Endothelial cell of umbilical vein (primary cell): ENCODE results near the gene FSIP1. TPM values are rescaled to one million over a fixed set of nuclear protein-coding genes. Genes with fewer than 3 reads are reported as not detected.

Experiments used
- BruUV-seq: library from RNA; stranded (reverse); fragments of 400-500 nt; replicated peaks from 2 replicates; lab custom pipeline; 2021; lab: Mats Ljungman, UMichigan
- CTCF ChIA-PET: fragments of 300-600, 350-600 bp; sonication (Branson Sonifier 250); formaldehyde crosslinking; loops from one replicate; lab custom pipeline; 2021; ENCODE audit warnings: antibody characterized with exemption, inconsistent platforms; lab: Charles Lee
- POLR2A ChIA-PET: fragments of 300-600, 350-600 bp; sonication (Branson Sonifier 250); formaldehyde crosslinking; loops from one replicate; lab custom pipeline; 2021; ENCODE audit warnings: antibody characterized with exemption, inconsistent platforms; lab: Charles Lee
- DNase-seq: peaks from one replicate; pipeline ENCODE4 v3.0.0-alpha.2; 2011; ENCODE audit warnings: low read depth, low spot score
- FAIRE-seq: peaks from 2 replicates; lab custom pipeline; 2011; peaks lifted over from hg19 to GRCh38; lab: Jason Lieb, UNC
- H2AFZ ChIP-seq: 2 replicates; pipeline ENCODE4 v1.6.0; 2012; ENCODE audit warnings: low read depth, low read length, control low read depth, inconsistent platforms
- H3K27ac ChIP-seq: 2 replicates; pipeline ENCODE4 v1.5.1; 2011; ENCODE audit warnings: low read depth, mild to moderate bottlenecking, control low read depth, low read length, moderate library complexity; ENCODE audit not compliant: insufficient read depth
- H3K27me3 ChIP-seq, 2 experiments: 2 replicates each; pipeline versions ENCODE4 v1.6.0 to v1.6.1; 2011; ENCODE audit warnings: low read length in 2 of 2, mixed read lengths in 1 of 2; ENCODE audit not compliant: control insufficient read depth in 2 of 2, insufficient read depth in 2 of 2
- H3K36me3 ChIP-seq, 2 experiments: 2 replicates in 1 of 2; 3 replicates in 1 of 2; pipeline ENCODE4 v1.5.1; 2011; ENCODE audit warnings: low read length in 2 of 2, mild to moderate bottlenecking in 1 of 2, moderate library complexity in 1 of 2; ENCODE audit not compliant: control insufficient read depth in 2 of 2, insufficient read depth in 2 of 2; ENCODE audit errors: extremely low read depth in 1 of 2
- H3K4me1 ChIP-seq: 3 replicates; pipeline ENCODE4 v1.5.1; 2011; ENCODE audit warnings: mild to moderate bottlenecking, low read length; ENCODE audit not compliant: control insufficient read depth, insufficient read depth; ENCODE audit errors: extremely low read depth
- H3K4me2 ChIP-seq: 2 replicates; pipeline ENCODE4 v1.6.1; 2011; ENCODE audit warnings: low read length, control low read depth, mixed read lengths; ENCODE audit not compliant: insufficient read depth
- H3K4me3 ChIP-seq, 3 experiments: fragments of 200-600 bp in 1 of 3; sonication (generic), shearing (Covaris generic) in 1 of 3; replicated peaks in 1 of 3; 2 replicates each; pipeline ENCODE4 v1.5.1; 2011 to 2016; ENCODE audit warnings: control low read depth in 3 of 3, low read length in 3 of 3, mild to moderate bottlenecking in 2 of 3, inconsistent platforms in 1 of 3, low read depth in 1 of 3, moderate library complexity in 1 of 3; ENCODE audit not compliant: insufficient read depth in 1 of 3
- H3K79me2 ChIP-seq: 2 replicates; pipeline ENCODE4 v1.6.0; 2012; ENCODE audit warnings: low read length, inconsistent platforms; ENCODE audit not compliant: control insufficient read depth, insufficient read depth
- H3K9ac ChIP-seq: replicated peaks from 2 replicates; pipeline ENCODE3; 2011; ENCODE audit warnings: low read length, control low read depth; ENCODE audit not compliant: insufficient read depth; ENCODE audit errors: extremely low read depth
- H3K9me1 ChIP-seq: replicated peaks from 3 replicates; pipeline ENCODE4 v1.6.0; 2011; ENCODE audit warnings: mild to moderate bottlenecking, low read length; ENCODE audit not compliant: control insufficient read depth, insufficient read depth; ENCODE audit errors: extremely low read depth
- H3K9me3 ChIP-seq: replicated peaks from 2 replicates; pipeline ENCODE4 v1.5.1; 2012; ENCODE audit warnings: low read length, inconsistent platforms; ENCODE audit not compliant: control insufficient read depth, insufficient read depth
- H4K20me1 ChIP-seq: replicated peaks from 2 replicates; pipeline ENCODE3; 2011; ENCODE audit warnings: mild to moderate bottlenecking, low read length; ENCODE audit not compliant: control insufficient read depth, insufficient read depth; ENCODE audit errors: extremely low read depth
- CTCF ChIP-seq, 2 donors: IDR thresholded peaks; 1 replicate in 1 of 2; 2 replicates in 1 of 2; pipeline ENCODE4 v1.5.1; 2011; ENCODE audit warnings: low read length in 2 of 2, mild to moderate bottlenecking in 2 of 2, moderate library complexity in 2 of 2, control low read depth in 1 of 2, inconsistent platforms in 1 of 2, low read depth in 1 of 2; ENCODE audit not compliant: insufficient read depth in 1 of 2; ENCODE audit errors: extremely low read depth in 1 of 2
- EZH2 ChIP-seq: IDR thresholded peaks from 2 replicates; pipeline ENCODE4 v1.6.1; 2012; ENCODE audit warnings: borderline replicate concordance, low read depth, mild to moderate bottlenecking, moderate library complexity, low read length, inconsistent platforms; ENCODE audit not compliant: severe bottlenecking
- FOS ChIP-seq: IDR thresholded peaks from 2 replicates; pipeline ENCODE4 v1.6.1; 2011; ENCODE audit warnings: mild to moderate bottlenecking, low read length, moderate library complexity, borderline replicate concordance; ENCODE audit not compliant: insufficient read depth
- GATA2 ChIP-seq: IDR thresholded peaks from 2 replicates; pipeline ENCODE4 v1.7.0; 2011; ENCODE audit warnings: low read depth, mild to moderate bottlenecking, moderate library complexity, mixed read lengths, low read length; ENCODE audit not compliant: insufficient read length, insufficient read depth
- JUN ChIP-seq: IDR thresholded peaks from 2 replicates; pipeline ENCODE4 v1.6.1; 2011; ENCODE audit warnings: borderline replicate concordance, low read depth; ENCODE audit not compliant: insufficient read length, insufficient read depth
- MAX ChIP-seq: IDR thresholded peaks from 2 replicates; pipeline ENCODE4 v1.6.1; 2011; ENCODE audit not compliant: insufficient read depth, insufficient read length
- dilution Hi-C: fragments of 300-500 bp; cut with MboI; formaldehyde crosslinking; loops from one replicate; pipeline ENCODE4 v1.15.0; 2019; ENCODE audit warnings: low sequenced_read_pairs; ENCODE audit not compliant: extremely low pct_ligation_motif_present
- intact Hi-C: fragments of 100-400 bp; cut with micrococcal nuclease; formaldehyde crosslinking; loops from one replicate; pipeline ENCODE4 v1.10.0; 2022
- polyA plus RNA-seq, 4 experiments: library from polyadenylated mRNA; depleted of rRNA in 3 of 4; stranded (reverse) in 3 of 4; unstranded in 1 of 4; fragments of >200 nt; gene quantifications; 2 replicates each; pipeline versions ENCODE4 v1.2.1 to v1.2.3, GENCODE V29; 2011 to 2012; ENCODE audit warnings: missing spikeins in 1 of 4
- total RNA-seq: library from RNA; stranded (reverse); gene quantifications from 2 replicates; pipeline ENCODE4 v1.2.3, GENCODE V29; 2021

The FSIP1 gene
- total and polyA plus RNA-seq, 2 donors (not counting 3 experiments of a cell fraction or from before 2014, with no cell fraction given): 0.23 to 1.1 TPM

- H3K27me3 ChIP-seq: no peaks in the 10 kb centered on the region
- H3K9me3 ChIP-seq: no peaks in the 10 kb centered on the region
- peak; percentile 66 for FAIRE-seq
- TSS peak; percentile 80 for BruUV-seq
- no peaks in the 10 kb centered on the region for H3K79me2 ChIP-seq
- no peak for TF ChIP-seq EZH2
- TF ChIP-seq MAX: no peak
- peak; percentile 64 for TF ChIP-seq GATA2
- TF ChIP-seq JUN: peak; percentile 94
- TF ChIP-seq FOS: peak; percentile 94
- TF ChIP-seq CTCF (IDR thresholded peaks at IDR 0.05; ENCODE audit: extremely low read depth in 1 of 2, insufficient read depth in 1 of 2, low read depth in 1 of 2, low read length in 2 of 2): no peak
- POLR2A ChIA-PET: interaction anchor here (0.5 to 1.2 kb wide), 3 partner anchors 15 to 43 kb away, joined by 3 to 8 read pairs (median 4); no protein-coding TSS in a partner anchor
- dilution Hi-C loops: no loop called here
- H3K4me1 ChIP-seq: peaks cover 20% of the 10 kb centered on the region
- H4K20me1 ChIP-seq: no peaks in the 10 kb centered on the region
- H3K27ac ChIP-seq: peak overlapping the region; percentile 81
- peak overlapping the region; percentile 52 for H3K4me2 ChIP-seq
- intact Hi-C loops: loop anchor here (2.0 kb wide), 2 partner anchors 13 to 15 kb away; no protein-coding TSS in a partner anchor
- H3K9me1 ChIP-seq: no peaks in the 10 kb centered on the region
- CTCF ChIA-PET: interaction anchor here (0.8 to 2.5 kb wide), 10 partner anchors 8 to 115 kb away, joined by 3 to 21 read pairs (median 4); no protein-coding TSS in a partner anchor
- no peak overlapping the region for H3K4me3 ChIP-seq
- peak; percentile 82 for DNase-seq
- H2AFZ ChIP-seq: peak overlapping the region; percentile 6
- H3K9ac ChIP-seq: peak overlapping the region; percentile 29
- H3K36me3 ChIP-seq: no peaks in the 10 kb centered on the region
These were observed 140.5 kb downstream of the FSIP1 start for GRCh38 chr15:39642011-39642640.
